B cell (primary cell): ENCODE results near the gene NR2E1. TPM values are rescaled to one million over a fixed set of nuclear protein-coding genes. Genes with fewer than 3 reads are reported as not detected.

Source experiments
- ATAC-seq: fragments of 200-7000 bp; cut with Tn5 transposase; one replicate; pipeline ENCODE4 v1.10.0; 2021; ENCODE audit warnings: low read depth, mild to moderate bottlenecking, moderate number of reproducible peaks, moderate library complexity
- CTCF ChIA-PET: fragments of 350-600 bp; sonication (Branson Sonifier 250); formaldehyde crosslinking; loops from one replicate; lab custom pipeline; 2021; ENCODE audit warnings: antibody characterized with exemption, inconsistent platforms; lab: Charles Lee
- POLR2A ChIA-PET: fragments of 350-600 bp; sonication (Branson Sonifier 250); formaldehyde crosslinking; loops from one replicate; lab custom pipeline; 2021; ENCODE audit warnings: antibody characterized with exemption; lab: Charles Lee
- DNase-seq: peaks from one replicate; pipeline ENCODE4 v3.0.0; 2013
- H2AFZ ChIP-seq: 2 replicates; pipeline ENCODE4 v1.6.1; 2012; ENCODE audit warnings: mild to moderate bottlenecking, low read depth, low read length; ENCODE audit not compliant: insufficient read depth, poor library complexity, severe bottlenecking
- H3K27ac ChIP-seq, 2 donors: 1 replicate in 1 of 2; 2 replicates in 1 of 2; pipeline ENCODE4 v1.5.1; 2012 to 2013; ENCODE audit warnings: low read length in 2 of 2, mild to moderate bottlenecking in 2 of 2, moderate library complexity in 1 of 2
- H3K27me3 ChIP-seq, 4 experiments: fragments of 200-600 bp in 1 of 4; sonication (generic) in 1 of 4; replicated peaks in 1 of 4; 1 replicate in 2 of 4; 2 replicates in 2 of 4; pipeline versions ENCODE4 v1.6.1 to v1.7.0; 2013 to 2016; ENCODE audit warnings: low read length in 3 of 4, mild to moderate bottlenecking in 2 of 4, mixed read lengths in 1 of 4, moderate library complexity in 1 of 4; ENCODE audit not compliant: insufficient read depth in 4 of 4, control insufficient read depth in 3 of 4; ENCODE audit errors: control extremely low read depth in 1 of 4
- H3K36me3 ChIP-seq, 2 experiments: replicated peaks in 1 of 2; 1 replicate in 1 of 2; 2 replicates in 1 of 2; pipeline versions ENCODE4 v1.6.1 to v1.7.1; 2013; ENCODE audit warnings: low read length in 1 of 2; ENCODE audit not compliant: insufficient read depth in 2 of 2, control insufficient read depth in 1 of 2; ENCODE audit errors: control extremely low read depth in 1 of 2, extremely low read depth in 1 of 2
- H3K4me1 ChIP-seq, 2 donors: fragments of 200-600 bp in 1 of 2; sonication (generic) in 1 of 2; 1 replicate in 1 of 2; 2 replicates in 1 of 2; pipeline versions ENCODE4 v1.5.1 to v1.6.1; 2013 to 2017; ENCODE audit warnings: low read length in 2 of 2; ENCODE audit not compliant: control insufficient read depth in 2 of 2, insufficient read depth in 2 of 2
- H3K4me2 ChIP-seq: replicated peaks from 2 replicates; pipeline ENCODE3; 2012; ENCODE audit warnings: mild to moderate bottlenecking, low read depth, low read length; ENCODE audit not compliant: poor library complexity, severe bottlenecking
- H3K4me3 ChIP-seq, 5 experiments: fragments of 200-600 bp in 1 of 5; sonication (generic) in 1 of 5; 1 replicate in 3 of 5; 2 replicates in 2 of 5; pipeline versions ENCODE4 v1.5.1 to v1.7.0; 2011 to 2016; ENCODE audit warnings: low read length in 4 of 5, mild to moderate bottlenecking in 4 of 5, low read depth in 2 of 5, control low read depth in 1 of 5, moderate library complexity in 1 of 5; ENCODE audit not compliant: insufficient read depth in 1 of 5; ENCODE audit errors: control extremely low read depth in 1 of 5, extremely low read depth in 1 of 5
- H3K79me2 ChIP-seq: fragments of 200-600 bp; sonication (generic); one replicate; pipeline ENCODE4 v1.6.0; 2016; ENCODE audit warnings: low read length; ENCODE audit not compliant: control insufficient read depth, insufficient read depth
- H3K9ac ChIP-seq: fragments of 200-600 bp; sonication (generic); 2 replicates; pipeline ENCODE4 v1.6.1; 2017; ENCODE audit warnings: mild to moderate bottlenecking, low read length, moderate library complexity
- H3K9me3 ChIP-seq, 3 donors: one replicate each; pipeline versions ENCODE4 v1.6.1 to v1.7.1; 2013; ENCODE audit warnings: low read length in 2 of 3; ENCODE audit not compliant: control insufficient read depth in 2 of 3, insufficient read depth in 1 of 3; ENCODE audit errors: control extremely low read depth in 1 of 3
- H4K20me1 ChIP-seq: 2 replicates; pipeline ENCODE4 v1.6.0; 2012; ENCODE audit warnings: mild to moderate bottlenecking, low read length; ENCODE audit not compliant: insufficient read depth, control insufficient read depth, poor library complexity, severe bottlenecking
- H3K27ac Mint-ChIP-seq: one replicate; pipeline ENCODE4 v1.8.0; 2021; ENCODE audit warnings: mixed read lengths
- H3K27me3 Mint-ChIP-seq: one replicate; pipeline ENCODE4 v1.8.0; 2021; ENCODE audit warnings: mixed read lengths
- H3K4me1 Mint-ChIP-seq: one replicate; pipeline ENCODE4 v1.8.0; 2021; ENCODE audit warnings: mixed read lengths
- H3K4me3 Mint-ChIP-seq: one replicate; pipeline ENCODE4 v1.8.0; 2021; ENCODE audit warnings: mixed read lengths
- H3K9me3 Mint-ChIP-seq: one replicate; pipeline ENCODE4 v1.8.0; 2022; ENCODE audit warnings: mixed read lengths; ENCODE audit not compliant: insufficient read depth
- CTCF ChIP-seq: fragments of 200-600 bp; IDR thresholded peaks from one replicate; pipeline ENCODE4 v1.8.0; 2022; ENCODE audit warnings: antibody characterized with exemption, mild to moderate bottlenecking
- EZH2 ChIP-seq: IDR thresholded peaks from 2 replicates; pipeline ENCODE4 v1.6.1; 2012; ENCODE audit warnings: borderline replicate concordance, low read depth, mild to moderate bottlenecking, moderate library complexity, low read length; ENCODE audit not compliant: insufficient read depth, poor library complexity, severe bottlenecking
- WGBS: methylation state at CpG from one replicate; pipeline ENCODE4 v1.1.5; 2013; ENCODE audit warnings: missing lambda C conversion rate; ENCODE audit not compliant: insufficient coverage; 5-methylcytosine and 5-hydroxymethylcytosine counted together
- intact Hi-C: fragments of 100-400 bp; cut with micrococcal nuclease; formaldehyde crosslinking; loops from one replicate; pipeline ENCODE4 v1.10.0; 2022
- polyA plus RNA-seq: library from polyadenylated mRNA; depleted of rRNA; stranded (reverse); fragments of >200 nt; gene quantifications from 2 replicates; pipeline ENCODE4 v1.2.3, GENCODE V29; 2012
- total RNA-seq, 2 donors: library from RNA; stranded (reverse); fragments of 120-200 nt in 1 of 2; gene quantifications; 1 replicate in 1 of 2; 2 replicates in 1 of 2; pipeline versions ENCODE4 v1.2.3 to v1.2.4, GENCODE V29; 2013 to 2022

Gene NR2E1
- total and polyA plus RNA-seq, 2 donors (not counting 1 experiment from before 2014, with no cell fraction given), result not detected

- no peaks in the 10 kb centered on the region for H3K4me1 ChIP-seq
- POLR2A ChIA-PET, result no interaction called here
- peaks cover 56% of the 10 kb centered on the region for H3K79me2 ChIP-seq
- no peak overlapping the region for H3K9ac ChIP-seq
- H3K9me3 ChIP-seq, result no peaks in the 10 kb centered on the region
- DNase-seq (no peak), ATAC-seq (no peak)
- no CpG with 5 or more reads among the region's 2 CpGs for WGBS
- peaks cover 4% of the 10 kb centered on the region for H3K4me1 Mint-ChIP-seq
- H3K27ac Mint-ChIP-seq, result no peak overlapping the region
- TF ChIP-seq CTCF (no peak), EZH2 (no peak)
- peaks cover 93% of the 10 kb centered on the region for H4K20me1 ChIP-seq
- CTCF ChIA-PET, result no interaction called here
- no peak overlapping the region for H3K27ac ChIP-seq
- H3K4me3 Mint-ChIP-seq, result no peak overlapping the region
- H3K4me2 ChIP-seq, result no peak overlapping the region
- no peaks in the 10 kb centered on the region for H3K27me3 ChIP-seq
- H3K4me3 ChIP-seq, result no peak overlapping the region
- intact Hi-C loops, result loop anchor here (5.0 kb wide), 1 partner anchor 35 kb away; no protein-coding TSS in a partner anchor
- H3K27me3 Mint-ChIP-seq, result no peaks in the 10 kb centered on the region
- H3K36me3 ChIP-seq, result peaks cover 3 to 55% of the 10 kb centered on the region in 2 experiments
- no peaks in the 10 kb centered on the region for H3K9me3 Mint-ChIP-seq
- H2AFZ ChIP-seq, result no peak overlapping the region
These were observed 56.2 kb downstream of the NR2E1 start for GRCh38 chr6:108222064-108222463.

GRCh38 chr6:108222504-108222903 is 56.7 kb downstream of the NR2E1 start:
- WGBS, result no CpG with 5 or more reads among the region's 1 CpG
- Histone ChIP-seq H3K4me2 (no peak overlapping the region), H2AFZ (no peak overlapping the region), H4K20me1 (peaks cover 93% of the 10 kb centered on the region), H3K27ac (no peak overlapping the region), H3K9me3 (no peaks in the 10 kb centered on the region), H3K27me3 (no peaks in the 10 kb centered on the region), H3K4me1 (no peaks in the 10 kb centered on the region), H3K4me3 (no peak overlapping the region), H3K36me3 (peaks cover 3 to 51% of the 10 kb centered on the region in 2 experiments), H3K79me2 (peaks cover 57% of the 10 kb centered on the region), H3K9ac (no peak overlapping the region)
- Mint-ChIP-seq H3K27me3 (no peaks in the 10 kb centered on the region), H3K4me1 (peaks cover 4% of the 10 kb centered on the region), H3K27ac (peak overlapping the region; percentile 51), H3K4me3 (no peak overlapping the region), H3K9me3 (no peaks in the 10 kb centered on the region)
- ATAC-seq, result no peak
- TF ChIP-seq CTCF (no peak), EZH2 (no peak)
- intact Hi-C loops, result loop anchor here (5.0 kb wide), 1 partner anchor 35 kb away; no protein-coding TSS in a partner anchor
- DNase-seq, result no peak
- ChIA-PET POLR2A (no interaction called here), CTCF (no interaction called here)
